ENCODE data around the gene NAA15.
"Not testable (repeated sequence)": the region's sequence is repeated elsewhere in the genome, so short reads cannot be mapped to it uniquely, and the experiment has no call there.

GRCh38 chr4:139444881-139445280, 143.6 kb downstream of the NAA15 start:
- TF ChIP-seq, protein P1, sequence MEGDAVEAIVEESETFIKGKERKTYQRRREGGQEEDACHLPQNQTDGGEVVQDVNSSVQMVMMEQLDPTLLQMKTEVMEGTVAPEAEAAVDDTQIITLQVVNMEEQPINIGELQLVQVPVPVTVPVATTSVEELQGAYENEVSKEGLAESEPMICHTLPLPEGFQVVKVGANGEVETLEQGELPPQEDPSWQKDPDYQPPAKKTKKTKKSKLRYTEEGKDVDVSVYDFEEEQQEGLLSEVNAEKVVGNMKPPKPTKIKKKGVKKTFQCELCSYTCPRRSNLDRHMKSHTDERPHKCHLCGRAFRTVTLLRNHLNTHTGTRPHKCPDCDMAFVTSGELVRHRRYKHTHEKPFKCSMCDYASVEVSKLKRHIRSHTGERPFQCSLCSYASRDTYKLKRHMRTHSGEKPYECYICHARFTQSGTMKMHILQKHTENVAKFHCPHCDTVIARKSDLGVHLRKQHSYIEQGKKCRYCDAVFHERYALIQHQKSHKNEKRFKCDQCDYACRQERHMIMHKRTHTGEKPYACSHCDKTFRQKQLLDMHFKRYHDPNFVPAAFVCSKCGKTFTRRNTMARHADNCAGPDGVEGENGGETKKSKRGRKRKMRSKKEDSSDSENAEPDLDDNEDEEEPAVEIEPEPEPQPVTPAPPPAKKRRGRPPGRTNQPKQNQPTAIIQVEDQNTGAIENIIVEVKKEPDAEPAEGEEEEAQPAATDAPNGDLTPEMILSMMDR (IDR thresholded peaks at IDR 0.05; ENCODE audit: low read depth, low read length, missing input control) = not testable (repeated sequence)
- TF ChIP-seq GABPA (IDR thresholded peaks at IDR 0.05 in 1 of 2, conservative IDR thresholded peaks at IDR 0.05 in 1 of 2); FOXA1 (IDR thresholded peaks at IDR 0.05); RXRA (IDR thresholded peaks at IDR 0.05); JUND (IDR thresholded peaks at IDR 0.05); MAX (IDR thresholded peaks at IDR 0.05): not testable (repeated sequence)
